GM18907 (cell line): Measurements from ENCODE around the gene CHST2.
"Not testable (repeated sequence)": the region's sequence is repeated elsewhere in the genome, so short reads cannot be mapped to it uniquely, and the experiment has no call there.

Experiments
- ATAC-seq: cut with Tn5 transposase; IDR thresholded peaks from one replicate; pipeline ENCODE4 v1.9.1; 2021; ENCODE audit warnings: mild to moderate bottlenecking, moderate library complexity; ENCODE audit not compliant: unreplicated experiment

CHST2 gene, protein sequence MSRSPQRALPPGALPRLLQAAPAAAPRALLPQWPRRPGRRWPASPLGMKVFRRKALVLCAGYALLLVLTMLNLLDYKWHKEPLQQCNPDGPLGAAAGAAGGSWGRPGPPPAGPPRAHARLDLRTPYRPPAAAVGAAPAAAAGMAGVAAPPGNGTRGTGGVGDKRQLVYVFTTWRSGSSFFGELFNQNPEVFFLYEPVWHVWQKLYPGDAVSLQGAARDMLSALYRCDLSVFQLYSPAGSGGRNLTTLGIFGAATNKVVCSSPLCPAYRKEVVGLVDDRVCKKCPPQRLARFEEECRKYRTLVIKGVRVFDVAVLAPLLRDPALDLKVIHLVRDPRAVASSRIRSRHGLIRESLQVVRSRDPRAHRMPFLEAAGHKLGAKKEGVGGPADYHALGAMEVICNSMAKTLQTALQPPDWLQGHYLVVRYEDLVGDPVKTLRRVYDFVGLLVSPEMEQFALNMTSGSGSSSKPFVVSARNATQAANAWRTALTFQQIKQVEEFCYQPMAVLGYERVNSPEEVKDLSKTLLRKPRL

DNA sequence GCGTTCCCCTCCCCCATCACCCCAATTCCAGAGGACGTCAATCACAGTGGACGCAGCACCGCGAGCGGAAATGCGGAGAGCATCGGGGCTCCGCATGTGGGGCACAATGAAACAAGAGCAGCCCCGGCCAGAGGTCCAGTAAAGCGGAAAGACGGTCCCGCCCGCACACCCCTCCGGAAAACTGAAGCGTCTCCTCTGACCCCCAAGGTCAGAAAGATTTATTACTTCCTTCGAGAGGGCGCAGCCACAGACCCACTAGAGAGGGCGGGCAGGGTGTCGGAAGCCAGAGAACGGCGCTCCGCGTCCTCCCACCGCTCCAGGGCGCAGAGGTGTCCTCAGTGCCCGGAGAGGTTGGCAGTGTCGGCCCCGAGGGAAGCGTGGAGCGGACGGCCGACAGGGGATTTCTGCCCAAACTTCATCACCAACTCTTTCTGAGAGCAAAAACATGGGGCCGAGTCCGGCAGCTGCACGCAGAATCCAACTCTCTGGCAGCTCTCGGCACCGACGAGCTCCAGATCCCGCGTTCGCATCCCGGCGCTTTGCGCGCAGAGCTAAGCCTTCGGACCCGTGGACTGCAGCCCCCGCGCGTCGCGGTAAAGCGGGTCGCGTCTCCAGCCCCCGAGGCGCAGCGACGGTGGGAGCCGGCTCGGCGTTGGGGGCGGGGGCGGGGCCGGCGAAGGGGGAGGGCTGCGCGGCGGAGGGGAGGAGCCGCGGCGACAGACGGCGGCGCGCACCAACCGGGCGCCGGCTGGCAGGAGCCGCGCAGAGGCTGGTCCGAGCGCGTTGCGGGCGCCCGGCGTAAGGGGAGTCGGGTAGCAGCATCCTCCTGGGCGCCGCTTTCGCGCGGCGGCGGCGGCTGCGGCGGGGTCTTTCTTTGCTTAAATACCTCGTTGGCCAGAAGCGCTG is at the start of gene CHST2:
Gene CHST2 (plus strand): TSS at position 763 of the 906 bp plus-strand sequence. CDS start 1,046 bp downstream, outside the sequence.
- ATAC-seq, result peak; percentile 85

GRCh38 chr3:143070977-143071551 is 48.5 kb upstream of the CHST2 start:
- no peak for ATAC-seq

DNA sequence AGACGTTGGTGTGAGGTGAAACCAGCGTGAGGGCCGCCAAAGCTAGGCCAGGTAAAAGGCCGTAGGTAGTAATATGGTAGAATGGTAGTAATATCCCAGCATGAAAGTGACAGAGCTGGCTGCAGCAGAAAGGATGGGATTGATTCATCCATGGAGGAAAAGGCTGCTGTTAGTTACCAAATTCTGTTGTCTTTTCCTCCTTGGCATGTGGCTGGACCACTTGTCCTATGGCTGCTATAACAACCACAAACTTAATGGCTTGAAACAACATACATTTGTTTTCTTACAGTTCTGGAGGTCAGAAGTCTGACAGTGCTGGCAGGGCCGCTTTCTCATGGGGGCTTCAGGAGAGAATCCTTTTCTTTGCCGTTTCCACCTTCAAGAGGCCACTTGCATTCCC is 47.8 kb upstream of the CHST2 start:
- no peak for ATAC-seq

- not testable (repeated sequence) for ATAC-seq
Measured at GRCh38 chr3:143072298-143073020, 47.1 kb upstream of the CHST2 start.

DNA sequence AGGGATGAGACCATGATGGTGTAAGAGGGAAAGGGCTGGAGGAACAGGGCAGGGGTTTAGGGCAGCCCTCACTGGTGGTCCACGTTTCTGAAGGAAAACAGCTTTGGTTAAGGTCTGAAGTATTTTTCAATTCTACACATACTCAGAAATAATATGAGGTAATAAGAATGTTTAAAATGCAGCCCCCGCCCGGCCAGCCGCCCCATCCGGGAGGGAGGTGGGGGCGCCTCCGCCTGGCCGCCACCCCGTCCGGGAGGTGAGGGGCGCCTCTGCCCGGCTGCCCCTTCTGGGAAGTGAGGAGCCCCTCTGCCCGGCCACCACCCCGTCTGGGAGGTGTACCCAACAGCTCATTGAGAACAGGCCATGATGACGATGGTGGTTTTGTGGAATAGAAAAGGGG is 46.0 kb upstream of the CHST2 start:
- ATAC-seq, result not testable (repeated sequence)

DNA sequence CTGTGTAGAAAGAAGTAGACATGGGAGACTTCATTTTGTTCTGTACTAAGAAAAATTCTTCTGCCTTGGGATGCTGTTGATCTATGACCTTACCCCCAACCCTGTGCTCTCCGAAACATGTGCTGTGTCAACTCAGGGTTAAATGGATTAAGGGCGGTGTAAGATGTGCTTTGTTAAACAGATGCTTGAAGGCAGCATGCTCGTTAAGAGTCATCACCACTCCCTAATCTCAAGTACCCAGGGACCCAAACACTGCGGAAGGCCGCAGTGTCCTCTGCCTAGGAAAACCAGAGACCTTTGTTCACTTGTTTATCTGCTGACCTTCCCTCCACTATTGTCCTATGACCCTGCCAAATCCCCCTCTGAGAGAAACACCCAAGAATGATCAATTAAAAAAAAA is 45.6 kb upstream of the CHST2 start:
- ATAC-seq, result not testable (repeated sequence)

DNA sequence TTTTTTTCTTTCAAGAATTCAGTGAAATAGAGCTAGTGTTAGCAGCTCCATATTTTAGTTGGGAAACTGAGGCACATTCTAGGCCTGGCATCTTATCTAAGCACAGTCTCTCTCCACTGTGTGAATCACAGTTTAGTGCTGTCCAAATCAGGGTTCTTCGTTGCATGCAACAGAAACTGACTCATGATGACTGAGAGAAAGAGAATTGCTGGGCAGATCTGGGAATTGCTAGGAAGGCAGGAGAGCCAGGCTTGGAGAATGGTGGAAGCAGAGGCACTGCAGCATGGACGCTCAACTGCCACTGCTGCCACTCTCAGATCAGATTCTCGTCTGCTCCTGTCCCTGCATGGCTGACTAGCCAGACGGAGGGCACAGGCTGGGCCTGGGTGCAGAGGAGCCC is 40.7 kb upstream of the CHST2 start:
- no peak for ATAC-seq

GRCh38 chr3:143080196-143080595 is 39.4 kb upstream of the CHST2 start:
- no peak for ATAC-seq

DNA sequence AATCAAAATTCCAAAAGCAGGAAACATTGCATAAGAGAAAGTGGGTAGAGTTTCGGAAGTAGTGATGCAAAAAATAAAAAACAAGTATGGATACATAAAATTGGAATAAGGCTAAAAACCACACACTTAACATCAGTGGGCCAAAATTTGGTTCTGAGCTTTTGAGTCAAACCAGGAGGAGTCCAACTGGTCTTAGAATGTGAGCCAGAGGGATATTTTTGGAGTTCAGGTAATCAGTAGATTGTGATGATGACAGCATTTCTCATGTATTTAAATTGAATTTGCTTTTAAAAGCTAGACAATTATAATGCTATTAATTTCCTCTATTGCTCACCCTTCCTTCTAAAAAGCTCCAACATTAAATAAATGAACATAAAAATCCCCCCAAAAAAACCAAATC is 38.2 kb upstream of the CHST2 start:
- no peak for ATAC-seq

GRCh38 chr3:143081844-143082778 is 37.5 kb upstream of the CHST2 start:
- ATAC-seq, result peak; percentile 86

GRCh38 chr3:143083781-143084180 is 35.8 kb upstream of the CHST2 start:
- no peak for ATAC-seq

GRCh38 chr3:143084856-143085731 is 34.5 kb upstream of the CHST2 start:
- peak; percentile 69 for ATAC-seq

DNA sequence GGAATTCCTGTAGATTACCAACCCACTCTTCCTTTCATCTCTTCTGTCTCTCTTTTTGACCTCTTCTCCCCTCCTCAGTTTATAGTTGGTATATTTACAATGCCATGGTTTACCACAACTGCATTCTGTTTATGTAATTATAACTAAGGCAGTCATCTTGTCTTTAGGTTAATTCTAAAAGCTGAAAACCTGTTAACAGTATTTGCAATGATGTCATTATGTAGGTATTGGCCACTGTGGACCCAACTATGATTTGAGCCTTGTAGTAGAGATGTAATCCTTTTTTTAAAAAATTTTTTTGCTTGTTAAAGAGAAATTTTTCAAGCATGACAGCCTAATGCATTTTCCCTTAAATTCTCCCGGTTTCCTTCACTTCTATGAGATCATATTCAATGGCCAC is 30.7 kb upstream of the CHST2 start:
- no peak for ATAC-seq

- no peak for ATAC-seq
Measured at GRCh38 chr3:143089965-143090364, 29.6 kb upstream of the CHST2 start.

DNA sequence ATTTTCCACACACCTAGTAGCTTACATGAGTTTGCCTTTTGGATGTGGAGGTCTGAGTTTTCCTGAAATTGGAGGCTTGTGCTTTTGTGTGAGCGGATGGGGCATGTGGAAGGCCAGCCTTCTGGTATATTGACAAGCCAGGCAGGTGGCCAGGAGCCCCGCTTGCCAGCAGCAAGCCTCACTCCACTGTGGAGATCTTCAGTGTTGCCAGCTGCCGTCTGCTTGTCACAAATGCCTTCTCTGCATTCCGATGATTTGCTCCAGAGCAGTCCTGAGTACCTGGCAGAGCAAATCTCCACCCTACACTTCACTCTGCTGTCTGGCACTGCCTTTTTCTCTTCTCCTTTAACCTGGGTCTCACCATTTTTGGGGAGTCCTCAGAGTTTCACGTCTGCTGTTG is 29.1 kb upstream of the CHST2 start:
- no peak for ATAC-seq

GRCh38 chr3:143090976-143091837 is 28.4 kb upstream of the CHST2 start:
- ATAC-seq, result no peak

DNA sequence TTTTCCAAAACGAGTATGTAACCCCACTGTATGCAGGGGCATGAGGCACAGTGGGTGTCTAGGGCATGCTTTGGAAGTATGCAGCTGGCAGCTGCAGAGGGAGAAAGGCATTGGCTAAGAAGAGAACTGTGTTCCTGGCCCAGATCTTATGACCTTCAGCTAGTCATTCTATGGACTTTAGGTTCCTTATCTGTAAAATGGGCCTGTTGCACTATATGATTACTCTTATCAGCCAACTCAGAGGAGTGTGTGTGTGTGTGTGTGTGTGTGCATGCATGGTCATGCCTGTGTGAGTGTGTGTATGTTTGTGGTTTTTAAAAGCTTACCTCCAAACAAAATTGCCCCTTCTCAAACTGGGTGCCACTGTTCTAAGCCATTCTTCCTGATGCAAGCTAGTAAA is 27.4 kb upstream of the CHST2 start:
- ATAC-seq, result no peak

GRCh38 chr3:143095813-143096212 is 23.8 kb upstream of the CHST2 start:
- no peak for ATAC-seq
